ENCODE data around the gene STK24. TPM values are rescaled to one million over a fixed set of nuclear protein-coding genes. Genes with fewer than 3 reads are reported as not detected.

STK24 gene
- total RNA-seq, 2 donors from 2014 or later: 50.8 to 80.3 TPM

DNA sequence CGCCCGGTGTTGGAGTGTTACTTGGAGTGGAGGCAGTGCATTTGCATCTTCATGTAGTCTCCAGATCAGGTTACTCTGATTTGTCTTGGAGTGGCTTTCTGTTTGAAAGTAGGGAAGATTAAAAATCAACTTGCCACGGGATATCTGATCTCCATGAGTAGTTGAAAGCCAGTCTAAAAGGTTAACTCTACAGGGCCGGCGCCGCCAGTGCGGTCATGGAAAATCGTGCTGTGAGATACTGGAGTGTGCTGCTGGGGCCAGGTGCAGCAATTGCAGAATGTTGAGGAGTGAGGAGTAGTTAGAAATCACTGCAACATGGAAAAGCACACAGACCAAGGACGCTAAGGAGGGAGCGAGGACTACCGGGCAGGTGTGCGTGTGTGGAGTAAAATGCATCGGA, 175.0 kb downstream of the STK24 start:
- no peak for ATAC-seq (ENCODE audit: insufficient number of reproducible peaks, low FRiP score, low read depth)
- no peaks in the 10 kb centered on the region for H3K9me3 ChIP-seq
- H3K27me3 ChIP-seq (replicated peaks; ENCODE audit: insufficient read depth): no peaks in the 10 kb centered on the region
- DNase-seq (ENCODE audit: low spot score): no peak
- H3K4me3 ChIP-seq: no peak overlapping the region
- no peaks in the 10 kb centered on the region for H3K4me1 ChIP-seq (ENCODE audit: control insufficient read depth in 1 of 2, low read depth in 2 of 2)
- H3K27ac ChIP-seq: no peak overlapping the region
- TF ChIP-seq, protein P1, sequence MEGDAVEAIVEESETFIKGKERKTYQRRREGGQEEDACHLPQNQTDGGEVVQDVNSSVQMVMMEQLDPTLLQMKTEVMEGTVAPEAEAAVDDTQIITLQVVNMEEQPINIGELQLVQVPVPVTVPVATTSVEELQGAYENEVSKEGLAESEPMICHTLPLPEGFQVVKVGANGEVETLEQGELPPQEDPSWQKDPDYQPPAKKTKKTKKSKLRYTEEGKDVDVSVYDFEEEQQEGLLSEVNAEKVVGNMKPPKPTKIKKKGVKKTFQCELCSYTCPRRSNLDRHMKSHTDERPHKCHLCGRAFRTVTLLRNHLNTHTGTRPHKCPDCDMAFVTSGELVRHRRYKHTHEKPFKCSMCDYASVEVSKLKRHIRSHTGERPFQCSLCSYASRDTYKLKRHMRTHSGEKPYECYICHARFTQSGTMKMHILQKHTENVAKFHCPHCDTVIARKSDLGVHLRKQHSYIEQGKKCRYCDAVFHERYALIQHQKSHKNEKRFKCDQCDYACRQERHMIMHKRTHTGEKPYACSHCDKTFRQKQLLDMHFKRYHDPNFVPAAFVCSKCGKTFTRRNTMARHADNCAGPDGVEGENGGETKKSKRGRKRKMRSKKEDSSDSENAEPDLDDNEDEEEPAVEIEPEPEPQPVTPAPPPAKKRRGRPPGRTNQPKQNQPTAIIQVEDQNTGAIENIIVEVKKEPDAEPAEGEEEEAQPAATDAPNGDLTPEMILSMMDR (IDR thresholded peaks at IDR 0.05): no peak
- H3K36me3 ChIP-seq: no peaks in the 10 kb centered on the region

GRCh38 chr13:98399756-98400155, 177.2 kb downstream of the STK24 start:
- H3K36me3 ChIP-seq: no peaks in the 10 kb centered on the region
- H3K27ac ChIP-seq: no peak overlapping the region
- no peak for ATAC-seq (ENCODE audit: insufficient number of reproducible peaks, low FRiP score, low read depth)
- H3K27me3 ChIP-seq (replicated peaks; ENCODE audit: insufficient read depth): no peaks in the 10 kb centered on the region
- H3K4me3 ChIP-seq: no peak overlapping the region
- TF ChIP-seq, protein P1 (IDR thresholded peaks at IDR 0.05): no peak
- H3K9me3 ChIP-seq: no peaks in the 10 kb centered on the region
- DNase-seq (ENCODE audit: low spot score): no peak
- no peaks in the 10 kb centered on the region for H3K4me1 ChIP-seq (ENCODE audit: control insufficient read depth in 1 of 2, low read depth in 2 of 2)

DNA sequence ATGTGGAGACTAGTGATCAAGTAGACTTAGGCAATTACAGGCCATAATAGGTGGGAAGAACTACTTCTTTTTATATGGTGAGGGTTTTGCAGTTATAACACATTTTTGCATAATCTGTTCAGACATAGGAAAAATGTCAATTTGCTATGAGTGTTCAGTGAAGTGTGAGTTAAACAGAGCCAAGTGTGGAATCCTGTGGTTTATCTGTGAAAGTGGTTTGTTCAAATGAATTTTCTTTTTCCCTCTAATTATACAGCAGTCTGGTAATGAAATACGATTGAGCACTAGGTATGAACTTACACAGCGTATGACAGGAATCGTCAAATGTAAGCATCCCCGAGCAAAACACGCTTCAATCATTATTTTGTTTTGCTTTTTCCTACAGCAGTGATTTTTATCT, 178.3 kb downstream of the STK24 start:
- Histone ChIP-seq H3K9me3 (no peaks in the 10 kb centered on the region), H3K36me3 (no peaks in the 10 kb centered on the region), H3K4me1 (ENCODE audit: control insufficient read depth in 1 of 2, low read depth in 2 of 2) (no peaks in the 10 kb centered on the region), H3K27ac (no peak overlapping the region), H3K27me3 (replicated peaks; ENCODE audit: insufficient read depth) (no peaks in the 10 kb centered on the region), H3K4me3 (no peak overlapping the region)
- TF ChIP-seq, protein P1 (IDR thresholded peaks at IDR 0.05): no peak
- ATAC-seq (ENCODE audit: insufficient number of reproducible peaks, low FRiP score, low read depth) (no peak), DNase-seq (ENCODE audit: low spot score) (no peak)

GRCh38 chr13:98397861-98398260, 179.0 kb downstream of the STK24 start:
- Histone ChIP-seq H3K36me3 (no peaks in the 10 kb centered on the region), H3K27ac (no peak overlapping the region), H3K27me3 (replicated peaks; ENCODE audit: insufficient read depth) (no peaks in the 10 kb centered on the region), H3K9me3 (no peaks in the 10 kb centered on the region), H3K4me3 (no peak overlapping the region), H3K4me1 (ENCODE audit: control insufficient read depth in 1 of 2, low read depth in 2 of 2) (no peaks in the 10 kb centered on the region)
- TF ChIP-seq, protein P1 (IDR thresholded peaks at IDR 0.05): no peak
- no peak for ATAC-seq (ENCODE audit: insufficient number of reproducible peaks, low FRiP score, low read depth)
- no peak for DNase-seq (ENCODE audit: low spot score)

DNA sequence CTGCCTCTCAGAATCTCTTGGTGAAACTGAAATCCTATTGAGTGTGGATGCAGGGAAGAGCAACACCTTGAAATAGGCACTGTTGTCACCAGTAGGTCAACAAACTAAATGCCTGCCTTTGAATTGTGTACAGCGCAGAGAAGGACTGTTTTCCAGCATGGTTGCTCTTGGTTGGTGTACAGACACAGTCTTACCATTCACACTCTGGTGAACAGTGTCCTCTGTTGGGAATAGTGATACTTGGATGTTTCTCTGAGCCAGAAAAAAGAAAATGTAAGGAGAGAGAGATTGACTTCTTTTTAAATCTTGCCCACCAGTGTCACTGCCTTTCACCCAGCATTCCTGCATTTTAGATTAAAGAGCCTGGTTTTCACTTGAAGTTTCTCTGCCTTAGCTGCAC, 179.7 kb downstream of the STK24 start:
- DNase-seq (ENCODE audit: low spot score): no peak
- Histone ChIP-seq H3K27ac (no peak overlapping the region), H3K27me3 (replicated peaks; ENCODE audit: insufficient read depth) (no peaks in the 10 kb centered on the region), H3K4me1 (ENCODE audit: control insufficient read depth in 1 of 2, low read depth in 2 of 2) (no peaks in the 10 kb centered on the region), H3K9me3 (no peaks in the 10 kb centered on the region), H3K36me3 (no peaks in the 10 kb centered on the region), H3K4me3 (no peak overlapping the region)
- no peak for ATAC-seq (ENCODE audit: insufficient number of reproducible peaks, low FRiP score, low read depth)
- TF ChIP-seq, protein P1 (IDR thresholded peaks at IDR 0.05): no peak
